Adrenal gland (tissue), 5 donors: ENCODE measurements around the gene OSTC.

Experiments
- CTCF ChIP-seq, 6 experiments: fragments of 450-650 bp in 4 of 6; fragments of 200-600 bp in 2 of 6; sonication (generic) in 1 of 6; IDR thresholded peaks; 1 replicate in 5 of 6; 2 replicates in 1 of 6; pipeline versions ENCODE4 v1.5.1 to v1.8.0; 2016 to 2021; ENCODE audit warnings: antibody characterized with exemption in 6 of 6, mild to moderate bottlenecking in 2 of 6, moderate library complexity in 1 of 6
- POLR2A ChIP-seq, 2 donors: fragments of 450-650 bp; IDR thresholded peaks; one replicate each; pipeline ENCODE4 v1.6.1; 2017; ENCODE audit warnings: antibody characterized with exemption in 2 of 2, mild to moderate bottlenecking in 2 of 2, moderate library complexity in 1 of 2
- donor health status: DM: no; HTN: no; CAD: no.

- TF ChIP-seq POLR2A (IDR thresholded peaks at IDR 0.05) (no peak), CTCF (IDR thresholded peaks at IDR 0.05) (no peak)
Measured at GRCh38 chr4:108717386-108717785, 67.0 kb downstream of the OSTC start.
